TTC549 (cell line): ENCODE results near the gene PDGFA.

ENCODE experiments used
- FAIRE-seq: peaks from 2 replicates; lab custom pipeline; 2012; peaks lifted over from hg19 to GRCh38; lab: Jason Lieb, UNC

Gene PDGFA

GRCh38 chr7:489876-490275 lies 29.8 kb downstream of the PDGFA start:
- FAIRE-seq, result no peak

GRCh38 chr7:486216-486743 lies 33.4 kb downstream of the PDGFA start:
- FAIRE-seq, result no peak

- FAIRE-seq, result no peak
Measured at GRCh38 chr7:485188-486081, 34.2 kb downstream of the PDGFA start.

- no peak for FAIRE-seq
Measured at GRCh38 chr7:484356-485101, 35.1 kb downstream of the PDGFA start.

GRCh38 chr7:483656-484355 lies 35.8 kb downstream of the PDGFA start:
- no peak for FAIRE-seq

- FAIRE-seq, result no peak
Measured at GRCh38 chr7:482521-483083, 37.0 kb downstream of the PDGFA start.

- no peak for FAIRE-seq
Measured at GRCh38 chr7:481219-481930, 38.3 kb downstream of the PDGFA start.

- FAIRE-seq, result no peak
Measured at GRCh38 chr7:480531-481218, 39.0 kb downstream of the PDGFA start.

- no peak for FAIRE-seq
Measured at GRCh38 chr7:479948-480499, 39.6 kb downstream of the PDGFA start.

- FAIRE-seq, result no peak
Measured at GRCh38 chr7:479115-479947, 40.3 kb downstream of the PDGFA start.

- FAIRE-seq, result no peak
Measured at GRCh38 chr7:477626-478220, 41.9 kb downstream of the PDGFA start.

GRCh38 chr7:476736-477360 lies 42.8 kb downstream of the PDGFA start:
- no peak for FAIRE-seq

GRCh38 chr7:475951-476441 lies 43.6 kb downstream of the PDGFA start:
- FAIRE-seq, result no peak

- FAIRE-seq, result no peak
Measured at GRCh38 chr7:475425-475728, 44.3 kb downstream of the PDGFA start.

GRCh38 chr7:474605-475424 lies 44.8 kb downstream of the PDGFA start:
- FAIRE-seq, result no peak

- FAIRE-seq, result no peak
Measured at GRCh38 chr7:473870-474604, 45.6 kb downstream of the PDGFA start.

- FAIRE-seq, result no peak
Measured at GRCh38 chr7:473211-473734, 46.4 kb downstream of the PDGFA start.
